Measurements from ENCODE around the gene CBLIF. TPM values are rescaled to one million over a fixed set of nuclear protein-coding genes. Genes with fewer than 3 reads are reported as not detected.
A peak's percentile ranks its signal among the peaks of the same experiment; 100 is the strongest.
"Not testable (repeated sequence)": the region's sequence is repeated elsewhere in the genome, so short reads cannot be mapped to it uniquely, and the experiment has no call there.

CBLIF gene
- total and polyA plus RNA-seq, 8 donors = 0.24 TPM; not detected in 7

DNA sequence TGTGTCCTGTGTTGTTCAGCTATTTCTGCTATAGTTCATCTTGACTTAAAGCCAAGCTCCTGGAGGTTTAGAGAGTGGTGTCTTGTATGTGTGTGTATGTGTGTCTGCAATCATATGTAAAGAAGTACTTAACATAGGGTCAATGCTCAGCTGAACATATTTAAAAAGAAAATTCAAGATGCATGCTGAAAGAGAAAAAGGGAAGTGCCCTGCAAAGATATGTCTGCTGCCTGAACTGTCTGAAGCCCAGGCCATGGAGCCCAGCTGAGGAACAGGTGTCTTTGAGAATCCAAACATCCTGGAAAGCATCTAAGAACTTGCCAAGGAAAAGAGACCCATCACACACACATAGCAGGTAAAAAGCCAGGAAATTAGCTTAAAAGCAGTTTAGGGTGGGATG is 14.4 kb upstream of the CBLIF start:
- Histone ChIP-seq H3K4me1 (peaks cover 0 to 3% of the 10 kb centered on the region in 2 donors), H3K27me3 (no peaks in the 10 kb centered on the region), H3K36me3 (no peaks in the 10 kb centered on the region), H3K9me3 (no peaks in the 10 kb centered on the region), H3K4me3 (no peak overlapping the region), H3K27ac (no peak overlapping the region)
- no peak for TF ChIP-seq CTCF (IDR thresholded peaks at IDR 0.05)
- ATAC-seq (no peak), DNase-seq (no peak)
- intact Hi-C loops (cut with DNase I) = no loop called here

DNA sequence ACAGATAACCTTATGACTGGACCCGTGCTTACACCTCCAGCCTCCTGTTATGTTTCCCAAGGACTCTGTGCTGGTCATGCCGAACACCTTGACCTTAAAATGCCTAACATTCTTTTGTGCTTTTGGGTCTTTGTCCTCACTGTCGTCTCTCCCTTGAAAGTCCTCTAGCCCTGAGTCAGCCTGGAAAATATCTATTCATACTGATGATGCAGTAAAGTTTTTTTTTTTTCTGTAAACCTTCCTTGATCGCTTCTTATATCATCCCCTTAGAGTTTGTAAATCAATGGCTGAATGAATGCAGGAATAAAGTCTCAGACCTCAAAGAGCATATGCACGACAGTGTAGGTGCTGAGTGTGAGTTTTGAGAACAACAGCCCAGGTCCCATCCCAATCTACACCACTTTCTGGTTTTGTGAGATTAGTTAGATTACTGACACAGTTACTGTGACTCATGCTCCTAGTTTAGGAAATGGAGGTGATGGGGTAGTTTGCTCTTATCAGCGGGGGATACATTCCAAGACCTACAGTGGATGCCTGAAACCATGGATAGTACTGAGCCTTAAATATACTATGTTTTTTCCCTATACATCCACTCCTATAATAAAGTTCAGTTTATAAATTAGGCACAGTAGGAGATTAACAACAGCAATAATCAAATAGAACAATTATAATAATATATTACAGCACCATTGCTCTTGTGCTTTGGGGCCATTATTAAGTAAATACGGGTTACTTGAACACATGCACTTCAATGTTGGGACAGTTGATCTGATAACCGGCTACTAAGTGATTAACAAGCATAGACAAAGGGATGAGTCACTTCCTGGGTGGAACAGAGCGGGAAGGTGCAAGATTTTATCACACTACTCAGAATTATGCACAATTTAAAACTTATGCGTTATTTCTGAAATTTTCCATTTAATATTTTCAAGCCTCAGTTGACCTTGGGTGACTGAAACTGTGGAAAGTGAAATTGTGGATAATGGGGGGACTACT is 12.4 kb upstream of the CBLIF start:
- ATAC-seq (no peak), DNase-seq (no peak)
- H3K27me3 ChIP-seq = no peaks in the 10 kb centered on the region
- H3K27ac ChIP-seq = no peak overlapping the region
- no peaks in the 10 kb centered on the region for H3K36me3 ChIP-seq
- no peaks in the 10 kb centered on the region for H3K4me1 ChIP-seq
- no peaks in the 10 kb centered on the region for H3K9me3 ChIP-seq
- no peak overlapping the region for H3K4me3 ChIP-seq
- intact Hi-C loops (cut with DNase I) = no loop called here
- TF ChIP-seq CTCF (IDR thresholded peaks at IDR 0.05) = no peak

DNA sequence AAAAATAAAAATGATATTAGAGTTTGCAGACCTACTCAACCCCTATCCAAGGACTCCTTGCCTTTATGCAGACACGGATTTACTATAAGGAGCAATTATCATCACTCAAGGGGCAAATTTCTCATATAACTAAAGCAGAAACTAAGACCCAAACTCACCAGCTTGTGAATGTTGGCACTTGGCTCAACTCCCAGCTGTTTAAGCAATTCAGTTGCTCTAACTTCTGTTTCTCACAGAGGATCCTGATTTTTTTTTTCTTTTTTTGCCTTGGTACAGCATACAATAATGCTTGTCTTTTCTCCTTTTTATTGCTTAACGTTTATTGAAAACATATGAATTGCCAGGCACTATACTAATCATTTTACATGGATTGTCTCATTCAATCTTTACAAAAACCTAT is 9.6 kb upstream of the CBLIF start:
- no peak overlapping the region for H3K4me3 ChIP-seq
- no peak overlapping the region for H3K27ac ChIP-seq
- no peaks in the 10 kb centered on the region for H3K27me3 ChIP-seq
- no peaks in the 10 kb centered on the region for H3K9me3 ChIP-seq
- H3K36me3 ChIP-seq = no peaks in the 10 kb centered on the region
- no peak for DNase-seq
- intact Hi-C loops (cut with DNase I) = no loop called here
- H3K4me1 ChIP-seq = no peaks in the 10 kb centered on the region
- ATAC-seq = no peak
- no peak for TF ChIP-seq CTCF (IDR thresholded peaks at IDR 0.05)

DNA sequence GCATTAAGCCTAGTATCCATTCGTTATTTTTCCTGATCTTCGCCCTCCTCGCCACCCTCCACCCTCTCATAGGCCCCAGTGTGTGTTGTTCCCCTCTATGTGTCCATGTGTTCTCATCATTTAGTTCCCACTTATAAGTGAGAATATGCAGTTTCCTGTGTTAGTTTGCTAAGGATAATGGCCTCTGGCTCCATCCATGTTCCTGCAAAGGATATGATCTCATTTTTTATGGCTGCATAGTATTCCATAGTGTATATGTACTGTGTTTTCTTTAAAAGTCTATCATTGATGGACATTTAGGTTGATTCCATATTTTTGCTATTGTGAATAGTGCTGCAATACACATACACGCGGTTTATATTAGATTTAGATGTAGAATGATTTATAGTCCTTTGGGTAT is 6.1 kb upstream of the CBLIF start:
- ATAC-seq; H3K27me3 ChIP-seq; H3K36me3 ChIP-seq; H3K4me1 ChIP-seq; intact Hi-C loops (cut with DNase I); DNase-seq; H3K9me3 ChIP-seq; H3K4me3 ChIP-seq; H3K27ac ChIP-seq: not testable (repeated sequence)

- H3K4me1 ChIP-seq; H3K27me3 ChIP-seq; H3K9me3 ChIP-seq; H3K4me3 ChIP-seq; ATAC-seq; H3K36me3 ChIP-seq; DNase-seq; intact Hi-C loops (cut with DNase I): not testable (repeated sequence)
- peak overlapping the region in 1 of 2 donors; percentile 57 for H3K27ac ChIP-seq
Observed at GRCh38 chr11:59849551-59849950, 4.3 kb upstream of the CBLIF start.

GRCh38 chr11:59849129-59849528 is 3.8 kb upstream of the CBLIF start:
- Histone ChIP-seq H3K4me1 (no peaks in the 10 kb centered on the region), H3K36me3 (no peaks in the 10 kb centered on the region), H3K27ac (peak overlapping the region in 1 of 2 donors; percentile 57), H3K27me3 (no peaks in the 10 kb centered on the region), H3K9me3 (no peaks in the 10 kb centered on the region), H3K4me3 (no peak overlapping the region)
- no peak for TF ChIP-seq CTCF (IDR thresholded peaks at IDR 0.05)
- intact Hi-C loops (cut with DNase I) = no loop called here
- DNase-seq = no peak
- ATAC-seq = no peak

DNA sequence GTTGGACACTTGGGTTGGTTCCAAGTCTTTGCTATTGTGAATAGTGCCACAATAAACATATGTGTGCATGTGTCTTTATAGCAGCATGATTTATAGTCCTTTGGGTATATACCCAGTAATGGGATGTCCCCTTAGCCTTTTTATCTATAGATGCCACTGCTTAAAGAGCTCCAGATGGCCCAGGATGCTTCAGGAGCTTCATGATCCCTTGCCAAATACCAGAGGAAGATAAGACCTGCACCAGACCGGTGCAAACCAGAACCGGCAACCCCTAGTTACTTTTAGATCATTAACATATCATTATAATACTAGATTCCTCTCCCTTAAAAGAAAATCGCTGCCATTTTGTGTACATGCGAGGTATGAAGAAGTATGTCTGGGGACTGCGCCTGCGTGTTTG is 3.1 kb upstream of the CBLIF start:
- H3K4me3 ChIP-seq = not testable (repeated sequence)

More for the DNA sequence above, 3.1 kb upstream of the CBLIF start:
- intact Hi-C loops (cut with DNase I); H3K4me1 ChIP-seq; H3K27me3 ChIP-seq; H3K9me3 ChIP-seq; H3K36me3 ChIP-seq; ATAC-seq; DNase-seq: not testable (repeated sequence)
- peak overlapping the region in 1 of 2 donors; percentile 57 for H3K27ac ChIP-seq
